HG03575 (cell line): Measurements from ENCODE around the gene ACOT13.
"Not testable (repeated sequence)": the region's sequence is repeated elsewhere in the genome, so short reads cannot be mapped to it uniquely, and the experiment has no call there.

Experiments
- ATAC-seq: cut with Tn5 transposase; IDR thresholded peaks from one replicate; pipeline ENCODE4 v1.9.1; 2021; ENCODE audit not compliant: unreplicated experiment, insufficient number of reproducible peaks, low FRiP score; ENCODE audit errors: extremely low read depth

The ACOT13 gene

GRCh38 chr6:24719125-24719971 lies 52.5 kb downstream of the ACOT13 start, which contains the start of gene C6orf62:
TSS of gene C6orf62 (minus strand) at chr6:24719154. CDS start at chr6:24718668, 486 bp downstream.
- ATAC-seq, result no peak

- ATAC-seq, result no peak
Measured at GRCh38 chr6:24720131-24720603, 53.3 kb downstream of the ACOT13 start.

GRCh38 chr6:24720604-24721460 lies 54.0 kb downstream of the ACOT13 start:
- peak; percentile 53 for ATAC-seq

- ATAC-seq, result peak; percentile 31
Measured at GRCh38 chr6:24721461-24722215, 54.8 kb downstream of the ACOT13 start.

GRCh38 chr6:24723270-24723669 lies 56.4 kb downstream of the ACOT13 start:
- ATAC-seq, result no peak

- ATAC-seq, result not testable (repeated sequence)
Measured at GRCh38 chr6:24730653-24731052, 63.8 kb downstream of the ACOT13 start.

GRCh38 chr6:24731456-24732134 lies 64.7 kb downstream of the ACOT13 start:
- not testable (repeated sequence) for ATAC-seq

GRCh38 chr6:24734166-24734565 lies 67.3 kb downstream of the ACOT13 start:
- ATAC-seq, result no peak

GRCh38 chr6:24734710-24735109 lies 67.8 kb downstream of the ACOT13 start:
- not testable (repeated sequence) for ATAC-seq

GRCh38 chr6:24738741-24739140 lies 71.9 kb downstream of the ACOT13 start:
- no peak for ATAC-seq

GRCh38 chr6:24740861-24741260 lies 74.0 kb downstream of the ACOT13 start:
- no peak for ATAC-seq

- no peak for ATAC-seq
Measured at GRCh38 chr6:24742216-24742738, 75.4 kb downstream of the ACOT13 start.

- ATAC-seq, result peak; percentile 48
Measured at GRCh38 chr6:24743265-24743943, 76.5 kb downstream of the ACOT13 start.

GRCh38 chr6:24743944-24744335 lies 77.1 kb downstream of the ACOT13 start:
- peak; percentile 24 for ATAC-seq

- ATAC-seq, result no peak
Measured at GRCh38 chr6:24744911-24745310, 78.0 kb downstream of the ACOT13 start.

GRCh38 chr6:24749297-24749696 lies 82.4 kb downstream of the ACOT13 start:
- no peak for ATAC-seq

- ATAC-seq, result not testable (repeated sequence)
Measured at GRCh38 chr6:24750878-24751277, 84.0 kb downstream of the ACOT13 start.

GRCh38 chr6:24752503-24752902 lies 85.6 kb downstream of the ACOT13 start:
- ATAC-seq, result no peak
